ENCODE data around the gene TIMM21.

TIMM21 gene, protein sequence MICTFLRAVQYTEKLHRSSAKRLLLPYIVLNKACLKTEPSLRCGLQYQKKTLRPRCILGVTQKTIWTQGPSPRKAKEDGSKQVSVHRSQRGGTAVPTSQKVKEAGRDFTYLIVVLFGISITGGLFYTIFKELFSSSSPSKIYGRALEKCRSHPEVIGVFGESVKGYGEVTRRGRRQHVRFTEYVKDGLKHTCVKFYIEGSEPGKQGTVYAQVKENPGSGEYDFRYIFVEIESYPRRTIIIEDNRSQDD

GRCh38 chr18:74147779-74148542, at the start of gene TIMM21, which contains the start of gene FBXO15:
TIMM21 (plus strand) TSS chr18:74148523; CDS start chr18:74148809, 286 bp downstream.
FBXO15 (minus strand) TSS chr18:74147834; CDS start chr18:74147785, 49 bp downstream.
- DNase-seq: peak; percentile 96

DNA sequence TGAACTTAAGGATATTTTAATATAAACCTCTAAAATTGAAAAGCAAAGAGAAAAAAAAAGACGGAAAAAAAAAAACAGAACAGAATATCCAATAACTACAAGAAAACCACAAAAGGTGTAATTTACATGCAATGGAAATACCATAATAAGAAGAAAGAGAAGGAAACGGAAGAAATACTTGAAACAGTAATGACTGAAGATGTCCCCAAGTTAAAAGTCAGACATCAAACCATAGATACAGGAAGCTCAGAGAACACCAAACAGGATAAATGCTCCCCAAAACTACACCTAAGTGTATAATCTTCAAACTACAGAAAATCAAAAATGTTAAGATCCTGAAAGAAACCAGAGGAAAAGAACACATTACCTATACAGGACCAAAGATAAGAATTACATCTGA, 39.9 kb upstream of the TIMM21 start:
- DNase-seq: no peak

GRCh38 chr18:74110149-74110548, 38.2 kb upstream of the TIMM21 start:
- DNase-seq: no peak

GRCh38 chr18:74110976-74111375, 37.3 kb upstream of the TIMM21 start:
- no peak for DNase-seq

DNA sequence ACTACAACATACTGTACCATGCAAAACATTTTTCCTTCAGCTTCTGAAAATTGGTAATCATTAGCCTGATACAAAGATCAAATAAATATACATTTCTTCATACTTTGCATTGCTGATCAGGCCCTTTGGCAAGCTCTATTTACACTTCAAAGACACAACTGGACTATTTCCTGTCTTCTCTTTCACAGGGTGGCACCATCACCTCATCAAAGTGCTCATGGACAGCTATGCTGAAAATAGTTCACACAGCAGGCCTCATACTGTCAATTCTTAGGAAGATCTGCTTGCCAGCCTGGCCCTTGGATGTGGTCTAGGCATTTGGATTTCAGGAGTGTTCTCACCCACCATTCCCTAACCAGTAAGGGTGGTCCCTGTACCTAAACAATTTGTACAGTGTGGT, 34.6 kb upstream of the TIMM21 start:
- no peak for DNase-seq

GRCh38 chr18:74114116-74114515, 34.2 kb upstream of the TIMM21 start:
- no peak for DNase-seq

DNA sequence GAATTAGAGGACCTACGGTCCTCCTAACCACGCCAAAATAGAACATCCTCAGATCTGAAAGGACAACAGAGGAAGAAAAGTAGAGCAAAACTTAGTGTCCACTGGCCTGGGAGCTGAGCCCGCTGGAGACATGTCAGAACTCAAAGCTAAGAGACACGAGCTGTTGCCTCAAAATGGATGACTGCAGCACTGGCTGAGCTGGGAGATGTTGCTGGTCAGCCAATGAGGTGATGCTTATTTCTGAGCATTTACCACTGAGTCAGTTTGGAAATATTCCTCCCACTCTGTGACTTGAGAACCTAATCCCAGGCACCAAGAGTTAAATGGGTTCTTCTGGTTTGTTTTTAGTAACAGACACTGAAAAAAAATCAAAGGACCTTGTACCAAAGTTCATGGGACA, 33.3 kb upstream of the TIMM21 start:
- no peak for DNase-seq

DNA sequence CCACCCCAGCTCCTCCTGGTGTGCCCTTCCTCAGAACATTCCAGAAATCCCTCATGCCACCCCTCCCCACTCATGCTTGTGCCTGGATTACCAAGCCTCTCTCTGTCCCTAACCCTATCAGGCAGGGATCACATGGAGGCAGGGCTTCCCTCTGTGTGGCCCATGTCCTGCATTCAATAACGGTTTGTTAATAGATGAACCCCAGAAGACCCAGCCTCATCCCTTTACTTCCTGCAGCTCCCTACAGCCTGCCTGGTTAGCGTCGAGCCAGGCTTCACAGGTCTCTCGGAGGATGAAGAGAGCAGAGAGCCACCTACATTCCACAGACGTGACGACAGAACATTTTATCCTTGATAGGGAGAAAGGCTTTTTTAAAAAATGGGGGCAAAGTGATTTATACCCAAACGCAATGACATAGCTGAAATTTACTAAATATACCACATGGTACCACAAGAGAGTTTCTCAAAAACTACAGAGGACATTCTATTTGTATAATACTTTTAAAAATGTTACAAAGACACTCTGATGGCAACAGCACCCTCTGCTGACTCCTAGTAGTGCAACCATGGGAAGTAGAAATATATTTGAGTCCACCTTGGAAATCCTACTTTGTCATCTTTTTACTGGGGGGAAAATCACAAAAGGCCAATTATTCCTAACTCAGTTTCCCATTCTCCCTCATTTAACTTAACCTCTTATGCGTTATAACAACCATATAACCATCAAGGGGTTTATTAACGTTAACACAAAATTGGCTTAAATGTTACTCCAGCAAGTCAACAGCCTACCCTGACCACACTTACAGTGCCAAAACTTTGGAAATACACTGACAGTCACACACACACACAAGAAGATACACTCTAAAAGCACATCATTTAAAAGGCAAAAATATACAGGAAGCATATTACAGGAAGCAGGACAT, 31.4 kb upstream of the TIMM21 start:
- no peak for DNase-seq

DNA sequence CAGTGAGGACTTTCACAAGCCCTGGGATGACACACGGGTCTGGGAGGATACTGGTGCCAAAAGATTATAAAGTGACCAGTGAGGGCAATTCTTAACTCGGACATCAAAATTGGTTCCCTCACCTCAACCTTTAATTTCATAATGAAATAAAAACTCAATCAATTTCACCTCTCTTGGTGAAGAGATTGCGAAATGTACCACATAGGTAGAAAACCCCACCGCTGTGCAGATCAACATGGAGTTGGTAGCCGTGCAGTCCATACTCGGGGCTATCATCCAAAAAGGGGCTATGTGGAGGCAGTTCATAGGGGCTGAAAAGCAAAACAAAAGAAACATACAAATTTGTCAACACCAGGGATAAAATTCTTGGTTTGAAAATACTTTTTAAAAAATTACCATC, 25.1 kb upstream of the TIMM21 start:
- DNase-seq: no peak

DNA sequence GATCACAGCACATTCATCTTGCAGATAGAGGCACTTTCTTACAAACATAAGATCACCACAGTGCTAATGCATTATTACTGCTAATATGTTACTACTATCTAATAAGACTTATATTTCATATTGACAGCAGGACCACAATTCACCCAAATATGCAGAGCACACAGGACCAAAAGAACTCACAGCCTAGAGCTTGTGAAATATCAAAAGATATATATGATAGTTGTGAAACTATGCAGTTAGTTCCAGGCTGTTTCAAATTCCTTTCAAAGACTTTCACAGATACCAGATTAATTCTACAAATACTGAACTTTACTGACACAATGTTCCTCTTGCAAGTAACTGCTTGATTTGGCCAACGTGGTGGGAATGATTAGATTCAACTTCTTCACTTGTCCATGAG, 23.7 kb upstream of the TIMM21 start:
- no peak for DNase-seq

DNA sequence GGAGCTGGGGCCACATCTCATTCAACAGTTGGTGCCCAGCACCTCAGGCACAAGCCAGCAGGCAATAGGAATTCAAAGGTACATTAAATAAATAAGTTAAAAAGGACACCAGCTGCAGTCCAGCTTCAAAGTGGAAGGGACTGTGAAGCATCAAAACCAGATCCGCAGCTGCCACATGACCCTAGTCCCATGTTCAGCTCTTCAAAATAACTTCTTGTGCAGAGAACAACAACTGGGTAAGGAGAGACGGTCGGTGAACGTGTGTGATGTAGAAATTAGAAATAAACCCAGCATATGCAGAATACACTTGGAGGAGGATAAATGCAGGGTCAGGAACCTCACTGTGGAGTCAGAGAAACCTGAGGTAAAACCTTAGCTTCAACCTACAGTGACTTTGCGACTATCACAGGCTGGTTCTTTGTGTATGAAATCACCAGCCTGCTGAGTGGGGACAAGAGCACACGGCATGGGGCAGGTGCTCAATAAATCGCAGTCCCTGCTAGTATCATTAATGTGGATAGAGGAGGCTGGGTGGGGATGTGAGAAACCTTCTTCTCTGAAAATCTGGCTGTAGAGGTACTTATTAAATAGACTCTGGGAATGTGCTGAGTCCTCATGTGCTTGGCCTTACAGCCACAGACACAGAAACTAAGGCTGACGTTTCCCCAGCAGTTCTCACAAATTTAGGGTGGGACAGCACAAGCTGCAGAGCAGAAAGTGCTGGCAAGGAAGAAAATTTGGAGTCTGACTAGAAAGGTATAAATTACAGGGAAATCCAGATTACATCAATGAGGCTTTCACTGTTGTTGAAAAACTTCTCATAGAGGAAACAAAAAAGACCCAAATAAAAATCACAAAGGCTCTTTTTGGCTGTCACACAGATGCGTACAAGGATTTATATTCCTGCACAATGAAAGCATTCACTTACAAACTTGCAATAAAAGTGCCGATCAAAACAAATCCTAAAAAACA, 21.4 kb upstream of the TIMM21 start:
- DNase-seq: no peak

GRCh38 chr18:74128159-74128558, 20.2 kb upstream of the TIMM21 start:
- DNase-seq: no peak

DNA sequence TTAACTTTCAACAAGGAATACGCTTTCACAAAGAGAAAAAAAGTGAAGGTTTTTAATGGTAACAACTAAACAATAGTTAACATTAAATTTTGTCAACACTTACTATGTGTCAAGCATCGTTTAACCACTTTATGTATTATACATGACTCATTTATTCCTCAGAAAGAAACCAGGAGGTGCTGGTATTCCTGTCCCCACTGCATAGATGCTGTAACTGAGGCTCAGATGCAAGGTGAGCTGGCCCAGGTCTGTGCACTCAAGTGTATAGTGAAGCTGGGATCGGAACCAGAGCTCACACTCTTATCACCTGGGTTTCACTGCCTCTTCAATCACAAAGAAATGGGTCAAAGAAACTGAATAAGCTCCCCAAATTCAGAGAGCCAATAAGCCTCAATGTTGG, 17.2 kb upstream of the TIMM21 start:
- no peak for DNase-seq

DNA sequence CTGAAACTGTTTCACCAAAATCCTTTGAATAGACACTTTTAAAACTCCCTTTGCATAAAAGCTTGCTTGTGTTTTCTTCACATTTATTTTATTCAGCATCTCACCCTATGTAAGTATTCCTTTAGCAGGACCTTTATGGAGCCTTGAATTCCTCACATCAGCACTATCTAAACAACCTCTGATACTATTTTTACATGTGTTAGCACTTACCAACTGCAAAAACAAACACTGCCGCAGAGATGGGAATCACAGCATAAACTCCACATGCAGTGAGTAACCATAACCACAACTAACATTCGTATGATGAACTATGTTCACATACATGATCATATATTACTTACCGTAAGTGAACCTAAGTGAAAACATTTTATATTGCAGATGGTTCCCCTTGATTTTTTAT, 16.1 kb upstream of the TIMM21 start:
- DNase-seq: no peak

GRCh38 chr18:74137920-74138538, 10.3 kb upstream of the TIMM21 start:
- DNase-seq: peak; percentile 42

GRCh38 chr18:74139411-74139810, 8.9 kb upstream of the TIMM21 start:
- DNase-seq: no peak

GRCh38 chr18:74139888-74140287, 8.4 kb upstream of the TIMM21 start:
- no peak for DNase-seq

DNA sequence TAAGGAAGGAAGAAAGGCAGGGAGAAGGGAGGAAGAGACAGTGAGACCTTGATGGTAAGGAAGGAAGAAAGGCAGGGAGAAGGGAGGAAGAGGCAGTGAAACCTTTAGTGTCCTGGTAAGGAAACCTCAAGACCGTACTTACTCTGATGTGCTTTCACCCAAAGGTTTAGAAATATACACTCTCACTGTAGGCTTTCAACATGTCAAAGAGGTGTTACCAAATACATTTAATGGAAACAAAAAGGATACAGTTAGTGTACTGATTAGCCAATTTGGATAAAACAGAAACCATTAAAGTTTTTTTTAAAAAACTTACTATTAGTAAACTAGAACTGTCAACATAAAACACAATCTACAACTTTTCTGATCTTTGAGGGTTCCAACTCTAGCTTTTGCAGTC, 7.7 kb upstream of the TIMM21 start:
- DNase-seq: no peak

DNA sequence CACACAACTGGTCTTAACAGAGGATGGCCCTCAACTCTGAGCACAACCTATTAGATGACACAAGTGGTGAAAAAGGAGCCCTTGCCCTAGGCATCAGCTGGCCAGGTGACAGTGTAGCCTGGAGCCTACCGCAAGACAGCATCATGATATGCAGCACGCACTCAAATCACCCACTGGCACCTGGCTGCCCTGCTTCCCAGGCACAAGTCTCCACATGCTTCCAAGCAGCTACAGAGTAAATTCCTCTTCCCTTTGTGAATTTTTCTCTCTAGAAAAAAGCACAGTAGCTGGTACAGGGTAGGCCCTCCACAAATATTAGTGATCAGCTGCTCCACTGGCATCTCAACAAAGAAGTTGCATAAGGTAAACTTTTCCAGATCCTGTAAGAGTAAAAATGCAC, 6.7 kb upstream of the TIMM21 start:
- DNase-seq: no peak

DNA sequence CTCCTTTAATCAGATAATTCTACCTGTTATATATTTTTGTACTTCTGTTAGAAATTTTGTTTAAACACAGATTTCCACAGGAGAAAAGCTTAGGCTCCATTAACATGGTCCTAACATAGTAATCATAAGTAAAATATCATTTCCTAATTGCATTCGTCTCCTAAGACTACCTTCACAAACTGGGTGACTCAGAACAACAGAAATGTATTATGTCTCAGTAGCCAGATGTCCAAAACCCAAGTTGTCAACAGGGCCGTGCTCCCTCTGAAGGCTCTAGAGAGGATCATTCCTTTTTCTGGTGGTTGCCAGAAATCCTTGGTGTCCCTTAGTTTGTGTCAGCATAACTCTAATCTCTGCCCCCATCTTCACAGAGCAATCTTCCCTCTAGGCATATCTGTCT, 6.1 kb upstream of the TIMM21 start:
- DNase-seq: no peak

DNA sequence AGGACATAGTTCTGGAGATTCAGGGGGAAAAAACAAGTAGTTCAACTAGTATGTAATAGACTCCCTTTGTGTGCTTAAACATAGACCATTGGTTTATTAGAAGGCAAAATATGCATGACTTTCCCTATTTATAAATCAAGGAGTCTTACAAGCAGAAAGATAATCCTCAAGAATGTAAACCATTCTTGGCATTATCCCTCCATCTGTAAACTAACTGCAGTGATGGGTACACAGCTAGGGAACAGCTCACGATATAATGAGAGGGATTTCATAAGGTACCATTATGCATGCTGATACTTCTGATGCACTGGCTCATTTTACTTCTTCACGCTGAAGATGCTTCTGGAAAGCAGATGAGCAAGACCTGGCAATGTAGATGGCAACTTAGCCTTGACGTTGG, 1.6 kb upstream of the TIMM21 start:
- no peak for DNase-seq

DNA sequence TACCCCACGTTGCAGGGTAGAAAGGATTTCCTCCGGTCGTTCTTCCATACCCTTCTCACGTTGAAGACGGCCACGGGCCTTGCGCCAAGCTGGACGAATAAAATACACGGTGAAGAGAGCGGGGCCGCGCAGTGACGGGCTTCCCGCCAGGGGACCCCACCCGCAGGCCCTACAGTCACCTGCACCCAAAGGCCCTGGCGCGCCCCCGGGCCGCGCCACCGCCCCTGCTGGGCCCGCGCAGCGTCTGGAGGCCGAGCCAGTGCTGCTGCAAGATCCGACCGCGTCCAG, 888 bp upstream of the TIMM21 start:
- no peak for DNase-seq
